HepG2 (cell line): ENCODE data around the gene PLOD2. TPM values are rescaled to one million over a fixed set of nuclear protein-coding genes. Genes with fewer than 3 reads are reported as not detected.

Source experiments
- ARNTL ChIP-seq: sonication (generic); formaldehyde crosslinking; IDR thresholded peaks from 2 replicates; pipeline ENCODE4 v1.4.0; 2020; ENCODE audit warnings: mild to moderate bottlenecking, missing genetic modification reagents
- DR1 ChIP-seq: sonication (generic); formaldehyde crosslinking; IDR thresholded peaks from 2 replicates; pipeline ENCODE4 v1.8.0; 2021; ENCODE audit warnings: mild to moderate bottlenecking, missing genetic modification reagents, inconsistent platforms
- HNF1A ChIP-seq, 2 experiments: sonication (generic) in 1 of 2; formaldehyde crosslinking in 1 of 2; IDR thresholded peaks; 2 replicates each; pipeline versions ENCODE4 v1.4.0 to v1.6.1; 2016 to 2020; ENCODE audit warnings: borderline replicate concordance in 1 of 2, low read depth in 1 of 2, mild to moderate bottlenecking in 1 of 2, missing genetic modification reagents in 1 of 2
- LRRFIP1 ChIP-seq: sonication (generic); formaldehyde crosslinking; conservative IDR thresholded peaks from 2 replicates; pipeline ENCODE4 v1.4.0; 2020; ENCODE audit warnings: missing genetic modification reagents
- MTA1 ChIP-seq: sonication (generic); formaldehyde crosslinking; IDR thresholded peaks from 2 replicates; pipeline ENCODE4 v1.4.0; 2020; ENCODE audit warnings: missing genetic modification reagents, mild to moderate bottlenecking, borderline replicate concordance
- NR2F2 ChIP-seq: IDR thresholded peaks from 2 replicates; pipeline ENCODE4 v1.6.1; 2012; ENCODE audit warnings: low read depth, inconsistent platforms, borderline replicate concordance
- POGK ChIP-seq: sonication (generic); formaldehyde crosslinking; conservative IDR thresholded peaks from 2 replicates; pipeline ENCODE4 v1.8.0; 2022; ENCODE audit warnings: mild to moderate bottlenecking, moderate library complexity, missing genetic modification reagents
- SETDB1 ChIP-seq: sonication (generic); formaldehyde crosslinking; IDR thresholded peaks from 2 replicates; pipeline ENCODE4 v1.5.1; 2020; ENCODE audit warnings: missing genetic modification reagents, mild to moderate bottlenecking, borderline replicate concordance
- SIX4 ChIP-seq: sonication (generic); formaldehyde crosslinking; IDR thresholded peaks from 2 replicates; pipeline ENCODE4 v1.4.0; 2020; ENCODE audit warnings: missing genetic modification reagents
- STAG1 ChIP-seq: sonication (generic); formaldehyde crosslinking; IDR thresholded peaks from 2 replicates; pipeline ENCODE4 v1.4.0; 2020; ENCODE audit warnings: missing genetic modification reagents
- SYNCRIP ChIP-seq: fragments of 200-400 bp; formaldehyde crosslinking; IDR thresholded peaks from 2 replicates; pipeline ENCODE4 v1.6.1; 2018; ENCODE audit warnings: mild to moderate bottlenecking, low read depth, low read length; ENCODE audit not compliant: insufficient read depth
- TARDBP ChIP-seq: sonication (generic); formaldehyde crosslinking; IDR thresholded peaks from 2 replicates; pipeline ENCODE4 v1.8.0; 2022; ENCODE audit warnings: mild to moderate bottlenecking, missing genetic modification reagents
- TBL1XR1 ChIP-seq: fragments of 150-350 bp; IDR thresholded peaks from 2 replicates; pipeline ENCODE4 v1.6.1; 2014; ENCODE audit warnings: borderline replicate concordance, low read length; ENCODE audit not compliant: partially characterized antibody
- ZBTB4 ChIP-seq: sonication (generic); formaldehyde crosslinking; IDR thresholded peaks from 2 replicates; pipeline ENCODE4 v1.4.0; 2020; ENCODE audit warnings: missing genetic modification reagents, mild to moderate bottlenecking, borderline replicate concordance
- ZMYM3 ChIP-seq: sonication (generic); formaldehyde crosslinking; IDR thresholded peaks from 2 replicates; pipeline ENCODE4 v1.5.1; 2020; ENCODE audit warnings: mild to moderate bottlenecking, missing genetic modification reagents
- ZNF383 ChIP-seq: sonication (generic); formaldehyde crosslinking; IDR thresholded peaks from 2 replicates; pipeline ENCODE4 v1.4.0; 2020; ENCODE audit warnings: missing genetic modification reagents, mild to moderate bottlenecking, borderline replicate concordance
- ZNF761 ChIP-seq: sonication (generic); formaldehyde crosslinking; conservative IDR thresholded peaks from 2 replicates; pipeline ENCODE4 v1.4.0; 2020; ENCODE audit warnings: mild to moderate bottlenecking, missing genetic modification reagents
- polyA plus RNA-seq, 8 experiments: library from polyadenylated mRNA; depleted of rRNA in 3 of 8; stranded (reverse) in 7 of 8; unstranded in 1 of 8; fragments of >200 nt; fragmentation: Illumina TruSeq in 4 of 8; extraction: Trizol in 4 of 8; gene quantifications; 2 replicates each; pipeline versions ENCODE4 v1.2.1 to v1.2.3, GENCODE V29; 2011 to 2016; ENCODE audit warnings: low read depth in 4 of 8, missing spikeins in 1 of 8, mixed read lengths in 1 of 8; ENCODE audit not compliant: insufficient read depth in 1 of 8
- total RNA-seq, 5 experiments: library from RNA; depleted of rRNA; stranded (reverse); fragments of >200 nt; fragmentation: Illumina TruSeq; extraction: Trizol; gene quantifications; 2 replicates each; pipeline ENCODE4 v1.2.3, GENCODE V29; 2016; ENCODE audit warnings: low read depth in 1 of 5

PLOD2 gene
- total and polyA plus RNA-seq, 2 of the 13 experiments (the other 11 are each of a cell fraction or from before 2014, with no cell fraction given) = 107 to 161 TPM

GRCh38 chr3:146152834-146153233, 8.2 kb downstream of the PLOD2 start (continued):
- no peak for TF ChIP-seq TARDBP (CRISPR knock-in tag)
- no peak for TF ChIP-seq ZMYM3
- no peak for TF ChIP-seq SIX4
- no peak for TF ChIP-seq SYNCRIP
- no peak for TF ChIP-seq DR1 (CRISPR knock-in tag)
- no peak for TF ChIP-seq ARNTL
- no peak for TF ChIP-seq SETDB1 (CRISPR knock-in tag)
- no peak for TF ChIP-seq ZNF761 (CRISPR knock-in tag)
- TF ChIP-seq ZNF383 = no peak
- TF ChIP-seq ZBTB4 (CRISPR knock-in tag) = no peak
- TF ChIP-seq POGK (CRISPR knock-in tag) = no peak
- no peak for TF ChIP-seq NR2F2
- TF ChIP-seq TBL1XR1 = no peak
- no peak for TF ChIP-seq MTA1 (CRISPR knock-in tag)
- TF ChIP-seq LRRFIP1 = no peak
- no peak for TF ChIP-seq STAG1 (CRISPR knock-in tag)
- TF ChIP-seq HNF1A (IDR thresholded peaks at IDR 0.05; ENCODE audit: low read depth) = no peak
- no peak for TF ChIP-seq HNF1A (CRISPR knock-in tag; IDR thresholded peaks at IDR 0.05; ENCODE audit: borderline replicate concordance)
